GM21786 (cell line): ENCODE results near the gene MLN.

Experiments used
- ATAC-seq: cut with Tn5 transposase; IDR thresholded peaks from one replicate; pipeline ENCODE4 v1.9.1; 2021; ENCODE audit not compliant: unreplicated experiment

MLN gene

GRCh38 chr6:33816911-33817310 lies 13.1 kb upstream of the MLN start:
- no peak for ATAC-seq

- ATAC-seq = no peak
Observed at GRCh38 chr6:33815854-33816253, 12.1 kb upstream of the MLN start.

GRCh38 chr6:33813990-33814985 lies 10.5 kb upstream of the MLN start:
- no peak for ATAC-seq

GRCh38 chr6:33813246-33813904 lies 9.6 kb upstream of the MLN start:
- ATAC-seq = no peak

- ATAC-seq = no peak
Observed at GRCh38 chr6:33812669-33813068, 8.9 kb upstream of the MLN start.

GRCh38 chr6:33809594-33809993 lies 5.8 kb upstream of the MLN start:
- ATAC-seq = no peak

GRCh38 chr6:33808641-33809180 lies 4.9 kb upstream of the MLN start:
- no peak for ATAC-seq

- no peak for ATAC-seq
Observed at GRCh38 chr6:33807606-33808005, 3.8 kb upstream of the MLN start.

GRCh38 chr6:33806841-33807240 lies 3.0 kb upstream of the MLN start:
- no peak for ATAC-seq

- ATAC-seq = no peak
Observed at GRCh38 chr6:33802186-33802958, 1.4 kb downstream of the MLN start.

- no peak for ATAC-seq
Observed at GRCh38 chr6:33801611-33802010, 2.2 kb downstream of the MLN start.

- ATAC-seq = no peak
Observed at GRCh38 chr6:33800248-33800969, 3.4 kb downstream of the MLN start.

GRCh38 chr6:33799454-33800113 lies 4.2 kb downstream of the MLN start:
- ATAC-seq = no peak

GRCh38 chr6:33798343-33798848 lies 5.4 kb downstream of the MLN start:
- ATAC-seq = no peak

GRCh38 chr6:33797626-33798342 lies 6.0 kb downstream of the MLN start:
- no peak for ATAC-seq

GRCh38 chr6:33794910-33795623 lies 8.7 kb downstream of the MLN start:
- no peak for ATAC-seq

- ATAC-seq = no peak
Observed at GRCh38 chr6:33792981-33793380, 10.8 kb downstream of the MLN start.

- ATAC-seq = no peak
Observed at GRCh38 chr6:33791620-33792019, 12.2 kb downstream of the MLN start.
